ENCODE data around the gene CAB39.

DNA sequence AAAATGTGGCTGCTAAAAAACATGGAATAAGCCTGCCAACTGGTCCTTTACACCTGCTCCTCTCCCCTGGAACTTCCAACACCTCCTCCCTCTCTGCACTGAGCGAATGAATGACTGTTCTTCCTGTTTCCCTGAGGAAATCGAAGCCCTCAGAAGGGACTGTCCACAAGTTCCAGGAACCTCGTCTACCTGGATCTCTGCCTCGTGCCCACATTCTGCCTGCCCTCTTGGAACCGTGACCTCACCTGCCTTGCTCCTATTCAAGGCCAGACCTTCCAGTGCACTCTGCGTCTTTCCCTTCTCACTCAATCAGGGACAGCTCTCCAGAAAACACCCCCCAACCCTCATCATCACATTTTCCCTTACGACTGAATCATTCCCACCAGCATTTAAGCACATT is 4.4 kb upstream of the CAB39 start:
- TF ChIP-seq SIN3A (IDR thresholded peaks at IDR 0.05; ENCODE audit: borderline replicate concordance, low read depth, low read length) (no peak), POLR2AphosphoS5 (IDR thresholded peaks at IDR 0.05; ENCODE audit: low read depth, low read length) (no peak), RAD21 (IDR thresholded peaks at IDR 0.05; ENCODE audit: low read length) (no peak), GATA2 (CRISPR knock-in tag; IDR thresholded peaks at IDR 0.05) (no peak), NFIC (IDR thresholded peaks at IDR 0.05; ENCODE audit: borderline replicate concordance) (no peak)
- TF ChIP-seq, protein P1, sequence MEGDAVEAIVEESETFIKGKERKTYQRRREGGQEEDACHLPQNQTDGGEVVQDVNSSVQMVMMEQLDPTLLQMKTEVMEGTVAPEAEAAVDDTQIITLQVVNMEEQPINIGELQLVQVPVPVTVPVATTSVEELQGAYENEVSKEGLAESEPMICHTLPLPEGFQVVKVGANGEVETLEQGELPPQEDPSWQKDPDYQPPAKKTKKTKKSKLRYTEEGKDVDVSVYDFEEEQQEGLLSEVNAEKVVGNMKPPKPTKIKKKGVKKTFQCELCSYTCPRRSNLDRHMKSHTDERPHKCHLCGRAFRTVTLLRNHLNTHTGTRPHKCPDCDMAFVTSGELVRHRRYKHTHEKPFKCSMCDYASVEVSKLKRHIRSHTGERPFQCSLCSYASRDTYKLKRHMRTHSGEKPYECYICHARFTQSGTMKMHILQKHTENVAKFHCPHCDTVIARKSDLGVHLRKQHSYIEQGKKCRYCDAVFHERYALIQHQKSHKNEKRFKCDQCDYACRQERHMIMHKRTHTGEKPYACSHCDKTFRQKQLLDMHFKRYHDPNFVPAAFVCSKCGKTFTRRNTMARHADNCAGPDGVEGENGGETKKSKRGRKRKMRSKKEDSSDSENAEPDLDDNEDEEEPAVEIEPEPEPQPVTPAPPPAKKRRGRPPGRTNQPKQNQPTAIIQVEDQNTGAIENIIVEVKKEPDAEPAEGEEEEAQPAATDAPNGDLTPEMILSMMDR (IDR thresholded peaks at IDR 0.05): no peak

All from SK-N-SH (cell line).